ENCODE measurements around the gene OPRD1.
"Not testable (repeated sequence)": the region's sequence is repeated elsewhere in the genome, so short reads cannot be mapped to it uniquely, and the experiment has no call there.

OPRD1 gene

GRCh38 chr1:28867850-28868249 lies 55.9 kb downstream of the OPRD1 start:
- Histone ChIP-seq H3K9me3 (ENCODE audit: control insufficient read depth, insufficient read depth, low read depth, low read length) (no peaks in the 10 kb centered on the region), H3K4me3 (ENCODE audit: low read depth, low read length) (no peak overlapping the region), H3K27ac (ENCODE audit: low read depth, low read length) (no peak overlapping the region), H3K36me3 (ENCODE audit: control insufficient read depth, insufficient read depth, low read length) (no peaks in the 10 kb centered on the region), H3K4me1 (ENCODE audit: control insufficient read depth, insufficient read depth, low read length) (no peaks in the 10 kb centered on the region; the same call in 1 of the 2 replicates), H3K9ac (ENCODE audit: low read length) (no peak overlapping the region), H3K27me3 (ENCODE audit: control insufficient read depth, insufficient read depth, low read length) (no peaks in the 10 kb centered on the region)

GRCh38 chr1:28869952-28870351 lies 58.0 kb downstream of the OPRD1 start:
- no peaks in the 10 kb centered on the region for H3K9me3 ChIP-seq (ENCODE audit: control insufficient read depth, insufficient read depth, low read depth, low read length)
- no peak overlapping the region for H3K4me3 ChIP-seq (ENCODE audit: low read depth, low read length)
- H3K27ac ChIP-seq (ENCODE audit: low read depth, low read length) = no peak overlapping the region
- no peaks in the 10 kb centered on the region; the same call in 1 of the 2 replicates for H3K4me1 ChIP-seq (ENCODE audit: control insufficient read depth, insufficient read depth, low read length)
- H3K36me3 ChIP-seq (ENCODE audit: control insufficient read depth, insufficient read depth, low read length) = no peaks in the 10 kb centered on the region
- no peak overlapping the region for H3K9ac ChIP-seq (ENCODE audit: low read length)
- no peaks in the 10 kb centered on the region for H3K27me3 ChIP-seq (ENCODE audit: control insufficient read depth, insufficient read depth, low read length)

DNA sequence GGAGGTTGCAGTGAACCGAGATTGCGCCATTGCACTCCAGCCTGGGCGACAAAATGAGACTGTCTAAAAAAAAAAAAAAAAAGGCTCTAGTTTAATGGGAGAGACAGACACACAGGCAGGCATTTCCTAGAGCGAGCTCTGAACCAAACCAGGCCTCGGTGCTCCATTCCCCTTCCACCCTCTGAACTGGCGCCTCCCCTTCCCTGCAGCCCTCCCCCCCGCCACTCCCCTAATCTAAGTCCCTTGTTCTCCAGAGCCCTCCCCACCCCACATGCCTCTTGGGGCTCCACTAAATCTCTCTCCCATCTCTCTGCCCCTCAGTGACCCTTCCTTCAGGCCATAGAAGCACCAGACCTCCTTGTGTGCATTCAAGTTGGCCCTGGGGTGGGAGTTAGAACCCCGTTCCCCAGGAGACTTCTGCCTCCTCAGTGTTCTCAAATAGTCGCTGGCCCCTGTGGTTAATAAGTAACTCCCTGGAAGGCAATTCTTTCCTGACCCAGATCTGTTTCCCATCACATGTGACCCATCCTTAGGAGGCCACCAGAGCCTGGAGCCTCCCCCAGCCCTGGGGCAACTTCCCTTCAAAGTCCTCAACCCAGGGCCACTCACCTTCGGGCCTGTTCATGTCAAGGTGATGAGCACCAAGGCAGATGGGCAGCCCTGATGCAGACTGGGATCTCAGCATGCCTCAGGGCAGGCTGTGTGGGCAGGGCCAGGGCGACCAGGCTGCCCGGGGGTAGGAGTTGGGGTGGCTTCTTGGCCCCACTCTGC lies 59.8 kb downstream of the OPRD1 start:
- Histone ChIP-seq H3K9ac (ENCODE audit: low read length) (no peak overlapping the region), H3K36me3 (ENCODE audit: control insufficient read depth, insufficient read depth, low read length) (no peaks in the 10 kb centered on the region), H3K4me1 (ENCODE audit: control insufficient read depth, insufficient read depth, low read length) (no peaks in the 10 kb centered on the region), H3K4me3 (ENCODE audit: low read depth, low read length) (no peak overlapping the region), H3K9me3 (ENCODE audit: control insufficient read depth, insufficient read depth, low read depth, low read length) (no peaks in the 10 kb centered on the region), H3K27ac (ENCODE audit: low read depth, low read length) (no peak overlapping the region), H3K27me3 (ENCODE audit: control insufficient read depth, insufficient read depth, low read length) (no peaks in the 10 kb centered on the region)

DNA sequence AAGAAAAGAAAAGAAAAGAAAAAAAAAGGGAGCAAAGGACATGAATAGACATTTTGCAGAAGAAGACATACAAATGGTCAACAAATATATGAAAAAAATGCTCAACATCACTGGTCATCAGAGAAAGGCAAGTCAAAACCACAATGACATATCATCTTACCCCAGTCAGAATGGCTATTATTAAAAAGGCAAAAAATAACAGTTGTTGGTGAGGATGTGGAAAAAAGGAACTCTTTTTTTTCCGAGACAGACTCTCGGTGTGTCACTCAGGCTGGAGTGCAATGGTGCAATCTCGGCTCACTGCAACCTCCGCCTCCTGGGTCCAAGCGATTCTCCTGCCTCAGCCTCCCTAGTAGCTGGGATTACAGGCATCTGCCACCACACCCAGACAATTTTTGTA lies 63.2 kb downstream of the OPRD1 start:
- not testable (repeated sequence) for H3K4me3 ChIP-seq (ENCODE audit: low read depth, low read length); H3K9ac ChIP-seq (ENCODE audit: low read length); H3K27ac ChIP-seq (ENCODE audit: low read depth, low read length); H3K27me3 ChIP-seq (ENCODE audit: control insufficient read depth, insufficient read depth, low read length); H3K4me1 ChIP-seq (ENCODE audit: control insufficient read depth, insufficient read depth, low read length); H3K36me3 ChIP-seq (ENCODE audit: control insufficient read depth, insufficient read depth, low read length); H3K9me3 ChIP-seq (ENCODE audit: control insufficient read depth, insufficient read depth, low read depth, low read length)

DNA sequence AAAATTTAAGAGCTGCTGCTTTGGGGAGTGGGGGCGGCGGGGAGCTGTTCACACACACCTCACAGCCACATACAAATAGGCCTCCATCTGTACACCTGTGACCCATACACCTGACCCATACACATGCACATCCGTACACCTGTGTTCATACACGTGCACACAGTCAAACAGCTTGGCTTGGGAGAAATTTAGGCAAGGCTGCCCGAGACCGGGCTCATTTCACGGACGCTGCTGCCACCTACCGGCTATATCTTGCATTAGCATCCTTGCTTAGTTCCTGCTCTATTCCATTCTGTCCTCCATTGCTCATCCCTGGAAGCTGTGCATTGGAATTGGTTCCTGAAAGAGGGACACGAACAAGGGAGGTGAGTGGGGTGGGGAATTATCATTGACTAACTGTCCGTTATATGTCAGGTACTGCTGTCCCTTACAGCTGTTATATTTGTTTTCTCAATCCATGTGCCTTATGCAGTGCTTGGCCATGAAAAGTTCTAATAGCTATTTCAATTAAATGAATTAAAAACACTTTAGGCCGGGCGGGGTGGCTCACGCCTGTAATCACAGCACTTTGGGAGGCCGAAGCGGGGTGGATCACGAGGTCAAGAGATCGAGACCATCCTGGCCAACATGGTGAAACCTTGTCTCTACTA lies 65.3 kb downstream of the OPRD1 start:
- Histone ChIP-seq H3K27ac (ENCODE audit: low read depth, low read length) (no peak overlapping the region), H3K27me3 (ENCODE audit: control insufficient read depth, insufficient read depth, low read length) (no peaks in the 10 kb centered on the region), H3K9me3 (ENCODE audit: control insufficient read depth, insufficient read depth, low read depth, low read length) (no peaks in the 10 kb centered on the region), H3K4me3 (ENCODE audit: low read depth, low read length) (no peak overlapping the region), H3K4me1 (ENCODE audit: control insufficient read depth, insufficient read depth, low read length) (no peaks in the 10 kb centered on the region), H3K9ac (ENCODE audit: low read length) (no peak overlapping the region), H3K36me3 (ENCODE audit: control insufficient read depth, insufficient read depth, low read length) (no peaks in the 10 kb centered on the region)

DNA sequence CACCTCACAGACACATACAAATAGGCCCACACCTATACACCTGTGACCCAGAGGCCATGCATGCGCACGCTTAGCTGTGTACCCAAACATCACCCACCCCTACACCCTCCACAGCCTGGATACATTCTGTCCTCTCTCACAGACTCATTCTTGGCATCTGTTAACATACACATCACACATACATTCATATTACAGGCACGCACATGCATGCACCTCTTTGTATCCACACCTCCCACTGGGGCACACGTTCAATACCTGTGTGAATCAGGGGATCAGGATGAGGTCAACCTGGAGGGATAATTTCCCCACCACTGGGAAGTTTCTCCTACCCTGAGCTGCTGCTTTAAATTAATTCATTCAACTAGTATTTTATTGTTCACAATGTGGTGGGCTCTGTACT lies 66.8 kb downstream of the OPRD1 start:
- no peak overlapping the region for H3K27ac ChIP-seq (ENCODE audit: low read depth, low read length)
- no peaks in the 10 kb centered on the region for H3K9me3 ChIP-seq (ENCODE audit: control insufficient read depth, insufficient read depth, low read depth, low read length)
- peaks cover 9% of the 10 kb centered on the region for H3K4me1 ChIP-seq (ENCODE audit: control insufficient read depth, insufficient read depth, low read length)
- no peaks in the 10 kb centered on the region for H3K27me3 ChIP-seq (ENCODE audit: control insufficient read depth, insufficient read depth, low read length)
- H3K36me3 ChIP-seq (ENCODE audit: control insufficient read depth, insufficient read depth, low read length) = no peaks in the 10 kb centered on the region
- no peak overlapping the region for H3K4me3 ChIP-seq (ENCODE audit: low read depth, low read length)
- no peak overlapping the region for H3K9ac ChIP-seq (ENCODE audit: low read length)

DNA sequence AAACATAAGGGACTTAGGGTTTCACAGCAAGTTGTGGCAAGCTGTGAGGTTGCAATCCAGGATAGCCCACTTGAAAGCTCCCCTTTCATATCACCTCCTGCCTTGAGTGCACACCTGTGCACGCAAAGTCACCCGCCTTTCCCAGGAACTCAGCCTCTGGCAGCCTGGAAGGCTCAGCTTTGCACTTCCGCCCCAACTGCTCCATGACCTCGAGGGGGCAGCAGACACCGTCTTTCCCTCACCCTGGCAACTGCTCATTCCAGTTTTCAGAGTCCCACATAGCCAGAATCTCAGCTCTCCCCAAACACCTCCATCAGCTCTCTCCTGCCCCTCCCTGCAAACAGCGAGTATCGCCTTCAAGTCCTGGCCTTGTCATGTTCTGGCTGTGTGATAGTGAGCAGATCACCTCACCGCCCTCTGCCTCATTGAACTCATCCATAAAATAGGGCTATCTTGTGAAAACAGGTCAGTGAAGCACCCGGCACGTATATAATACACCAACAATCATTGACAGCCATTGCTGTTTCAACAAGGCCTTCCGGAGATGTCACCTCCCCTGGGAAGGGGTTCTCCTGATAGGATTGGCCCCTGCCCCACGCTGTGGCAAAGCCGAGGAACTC lies 70.1 kb downstream of the OPRD1 start:
- no peaks in the 10 kb centered on the region for H3K36me3 ChIP-seq (ENCODE audit: control insufficient read depth, insufficient read depth, low read length)
- no peaks in the 10 kb centered on the region for H3K9me3 ChIP-seq (ENCODE audit: control insufficient read depth, insufficient read depth, low read depth, low read length)
- no peak overlapping the region for H3K27ac ChIP-seq (ENCODE audit: low read depth, low read length)
- H3K4me1 ChIP-seq (ENCODE audit: control insufficient read depth, insufficient read depth, low read length) = peaks cover 36% of the 10 kb centered on the region
- H3K4me3 ChIP-seq (ENCODE audit: low read depth, low read length) = no peak overlapping the region
- H3K9ac ChIP-seq (ENCODE audit: low read length) = no peak overlapping the region
- H3K27me3 ChIP-seq (ENCODE audit: control insufficient read depth, insufficient read depth, low read length) = no peaks in the 10 kb centered on the region

DNA sequence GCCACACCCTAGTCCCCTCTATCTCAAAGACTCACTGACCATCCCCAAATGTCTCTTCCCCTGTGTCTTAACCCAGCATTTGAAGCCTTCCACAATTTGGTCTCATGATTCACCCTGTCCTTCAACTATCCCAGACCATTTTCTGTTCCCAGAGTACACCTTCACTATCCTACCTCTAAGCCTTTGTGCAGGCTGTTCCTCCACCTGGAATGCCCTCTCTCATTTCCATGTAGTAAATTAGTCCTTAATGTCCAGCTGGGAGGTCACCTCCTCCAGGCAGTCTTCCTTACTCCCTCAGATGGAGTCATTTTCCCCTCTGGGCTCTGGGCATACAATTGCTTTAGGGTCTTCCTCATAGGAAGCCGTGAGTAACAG lies 71.3 kb downstream of the OPRD1 start:
- H3K9ac ChIP-seq (ENCODE audit: low read length) = peak overlapping the region; percentile 50
- H3K4me3 ChIP-seq (ENCODE audit: low read depth, low read length) = no peak overlapping the region
- H3K27ac ChIP-seq (ENCODE audit: low read depth, low read length) = no peak overlapping the region
- no peaks in the 10 kb centered on the region for H3K27me3 ChIP-seq (ENCODE audit: control insufficient read depth, insufficient read depth, low read length)
- H3K4me1 ChIP-seq (ENCODE audit: control insufficient read depth, insufficient read depth, low read length) = peaks cover 37% of the 10 kb centered on the region
- H3K9me3 ChIP-seq (ENCODE audit: control insufficient read depth, insufficient read depth, low read depth, low read length) = no peaks in the 10 kb centered on the region
- H3K36me3 ChIP-seq (ENCODE audit: control insufficient read depth, insufficient read depth, low read length) = no peaks in the 10 kb centered on the region

DNA sequence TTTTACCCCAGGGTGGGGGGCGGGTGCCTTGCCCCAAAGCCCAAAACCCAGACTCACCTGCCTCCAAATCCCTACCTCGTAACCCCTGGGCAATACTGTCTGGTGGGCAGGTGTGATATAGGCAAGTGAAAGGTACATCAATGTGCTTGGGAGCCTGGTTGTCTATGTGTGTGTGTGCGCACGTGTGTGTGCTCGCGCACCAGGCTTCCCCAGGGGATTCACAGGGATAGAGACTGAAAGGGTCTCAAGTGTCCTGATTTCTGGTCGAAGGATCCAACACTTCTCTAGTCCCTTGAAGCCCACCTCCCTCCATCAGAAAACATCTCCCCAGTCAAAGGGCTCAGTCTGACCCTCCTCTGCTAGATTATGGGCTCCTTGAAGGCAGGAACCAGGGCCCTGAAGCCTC lies 73.5 kb downstream of the OPRD1 start:
- Histone ChIP-seq H3K27ac (ENCODE audit: low read depth, low read length) (no peak overlapping the region), H3K27me3 (ENCODE audit: control insufficient read depth, insufficient read depth, low read length) (no peaks in the 10 kb centered on the region), H3K36me3 (ENCODE audit: control insufficient read depth, insufficient read depth, low read length) (no peaks in the 10 kb centered on the region), H3K9ac (ENCODE audit: low read length) (no peak overlapping the region), H3K9me3 (ENCODE audit: control insufficient read depth, insufficient read depth, low read depth, low read length) (no peaks in the 10 kb centered on the region), H3K4me3 (ENCODE audit: low read depth, low read length) (no peak overlapping the region), H3K4me1 (ENCODE audit: control insufficient read depth, insufficient read depth, low read length) (peaks cover 39% of the 10 kb centered on the region)

- peak overlapping the region; percentile 11 for H3K9ac ChIP-seq (ENCODE audit: low read length)
- peaks cover 39% of the 10 kb centered on the region for H3K4me1 ChIP-seq (ENCODE audit: control insufficient read depth, insufficient read depth, low read length)
- H3K4me3 ChIP-seq (ENCODE audit: low read depth, low read length) = peak overlapping the region; percentile 93
- no peaks in the 10 kb centered on the region for H3K36me3 ChIP-seq (ENCODE audit: control insufficient read depth, insufficient read depth, low read length)
- no peak overlapping the region for H3K27ac ChIP-seq (ENCODE audit: low read depth, low read length)
- H3K9me3 ChIP-seq (ENCODE audit: control insufficient read depth, insufficient read depth, low read depth, low read length) = no peaks in the 10 kb centered on the region
- H3K27me3 ChIP-seq (ENCODE audit: control insufficient read depth, insufficient read depth, low read length) = no peaks in the 10 kb centered on the region
Measured at GRCh38 chr1:28885977-28886730, 74.2 kb downstream of the OPRD1 start.

Measured in HUES6 (cell line).